ENCODE data around the gene LIPT2.

GRCh38 chr11:74447720-74448119 lies 45.8 kb downstream of the LIPT2 start:
- TF ChIP-seq POLR2AphosphoS5 (IDR thresholded peaks at IDR 0.05; ENCODE audit: borderline replicate concordance, low read depth, low read length) (no peak), EZH2 (IDR thresholded peaks at IDR 0.05) (no peak), FOXP2 (optimal IDR thresholded peaks at IDR 0.05; ENCODE audit: control extremely low read depth, extremely low read length, insufficient read depth) (no peak)
